ENCODE measurements around the gene SCN1A. TPM values are rescaled to one million over a fixed set of nuclear protein-coding genes. Genes with fewer than 3 reads are reported as not detected.

The SCN1A gene
- polyA plus RNA-seq, 1 of the 3 experiments (the other 2 are of a cell fraction): not detected

- Histone ChIP-seq H3K9ac (no peak overlapping the region), H3K27me3 (ENCODE audit: insufficient read depth) (no peaks in the 10 kb centered on the region), H3K4me3 (ENCODE audit: low read depth in 2 of 2, low read length in 1 of 2) (no peak overlapping the region), H4K20me1 (ENCODE audit: insufficient read depth) (no peaks in the 10 kb centered on the region), H3K9me2 (no peaks in the 10 kb centered on the region), H3K9me3 (no peaks in the 10 kb centered on the region), H3K27ac (ENCODE audit: low read depth in 2 of 2, low read length in 1 of 2) (no peak overlapping the region), H2AFZ (ENCODE audit: low read depth) (no peak overlapping the region), H3F3A (replicated peaks; ENCODE audit: insufficient read depth) (no peaks in the 10 kb centered on the region), H3K79me2 (ENCODE audit: insufficient read depth) (no peaks in the 10 kb centered on the region), H3K4me1 (ENCODE audit: control insufficient read depth in 1 of 2, insufficient read depth in 2 of 2, low read depth in 1 of 2, low read length in 1 of 2) (no peaks in the 10 kb centered on the region), H3K36me3 (replicated peaks in 1 of 2; ENCODE audit: control insufficient read depth in 1 of 2, insufficient read depth in 2 of 2, low read length in 1 of 2) (no peaks in the 10 kb centered on the region), H3K4me2 (no peak overlapping the region)
- no peak for DNase-seq
- ChIA-PET CTCF (interaction anchor here (1.2 to 2.6 kb wide), 2 partner anchors 40 to 89 kb away, joined by 4 to 8 read pairs; no protein-coding TSS in a partner anchor), POLR2A (no interaction called here)
- 65% methylated on average over 5 of the region's 5 CpGs for WGBS (ENCODE audit: low lambda C conversion rate)
- TF ChIP-seq EZH2phosphoT487 (IDR thresholded peaks at IDR 0.05; ENCODE audit: borderline replicate concordance, low read depth): no peak
- no peak for TF ChIP-seq RXRA (IDR thresholded peaks at IDR 0.05; ENCODE audit: borderline replicate concordance, low read depth)
- TF ChIP-seq FOSL2 (IDR thresholded peaks at IDR 0.05; ENCODE audit: borderline replicate concordance, low read depth): no peak
- TF ChIP-seq FOXM1 (IDR thresholded peaks at IDR 0.05; ENCODE audit: low read depth): no peak
- no peak for TF ChIP-seq MXI1 (IDR thresholded peaks at IDR 0.05; ENCODE audit: low read depth, low read length)
- TF ChIP-seq MEF2A (IDR thresholded peaks at IDR 0.05; ENCODE audit: borderline replicate concordance, low read depth): no peak
- TF ChIP-seq RAD21 (IDR thresholded peaks at IDR 0.05; ENCODE audit: low read length): no peak
- TF ChIP-seq RFX5 (IDR thresholded peaks at IDR 0.05; ENCODE audit: low read length): no peak
- no peak for TF ChIP-seq SIN3A (IDR thresholded peaks at IDR 0.05; ENCODE audit: borderline replicate concordance, low read depth, low read length)
- TF ChIP-seq, protein P1, sequence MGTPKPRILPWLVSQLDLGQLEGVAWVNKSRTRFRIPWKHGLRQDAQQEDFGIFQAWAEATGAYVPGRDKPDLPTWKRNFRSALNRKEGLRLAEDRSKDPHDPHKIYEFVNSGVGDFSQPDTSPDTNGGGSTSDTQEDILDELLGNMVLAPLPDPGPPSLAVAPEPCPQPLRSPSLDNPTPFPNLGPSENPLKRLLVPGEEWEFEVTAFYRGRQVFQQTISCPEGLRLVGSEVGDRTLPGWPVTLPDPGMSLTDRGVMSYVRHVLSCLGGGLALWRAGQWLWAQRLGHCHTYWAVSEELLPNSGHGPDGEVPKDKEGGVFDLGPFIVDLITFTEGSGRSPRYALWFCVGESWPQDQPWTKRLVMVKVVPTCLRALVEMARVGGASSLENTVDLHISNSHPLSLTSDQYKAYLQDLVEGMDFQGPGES (IDR thresholded peaks at IDR 0.05; ENCODE audit: low read depth, low read length): no peak
- no peak for TF ChIP-seq SMC3 (IDR thresholded peaks at IDR 0.05; ENCODE audit: low read depth, low read length)
- no peak for TF ChIP-seq NFIC (IDR thresholded peaks at IDR 0.05; ENCODE audit: borderline replicate concordance)
Measured at GRCh38 chr2:166017208-166017607, 110.6 kb downstream of the SCN1A start.

DNA sequence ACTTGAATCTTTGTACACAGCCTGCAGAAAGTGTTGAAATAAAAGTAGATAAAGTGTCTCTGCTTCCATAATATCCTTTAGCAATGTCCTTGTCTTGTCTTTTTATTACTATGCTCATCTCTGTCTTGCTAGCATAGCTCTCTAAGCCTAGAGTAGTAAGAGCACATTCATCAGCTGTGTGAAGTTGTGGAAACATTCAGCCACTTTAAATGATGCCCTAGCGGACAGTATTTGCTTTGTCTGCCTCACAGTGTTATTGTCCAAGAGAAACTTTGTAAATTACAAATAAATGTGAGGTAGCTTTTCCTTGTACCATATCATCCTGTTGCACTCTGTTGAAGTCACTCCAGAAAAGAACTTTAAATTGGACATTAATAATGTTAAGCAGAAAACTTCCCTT is 113.9 kb downstream of the SCN1A start:
- ChIA-PET POLR2A (no interaction called here), CTCF (no interaction called here)
- Histone ChIP-seq H3K9me3 (no peaks in the 10 kb centered on the region), H3K36me3 (replicated peaks in 1 of 2; ENCODE audit: control insufficient read depth in 1 of 2, insufficient read depth in 2 of 2, low read length in 1 of 2) (no peaks in the 10 kb centered on the region), H3K4me2 (no peak overlapping the region), H3K9me2 (0 out of 2 replicates have a peak, but pooled peaks cover 2% of the 10 kb centered on the region), H3K4me3 (ENCODE audit: low read depth in 2 of 2, low read length in 1 of 2) (no peak overlapping the region), H3K27ac (ENCODE audit: low read depth in 2 of 2, low read length in 1 of 2) (no peak overlapping the region), H3F3A (replicated peaks; ENCODE audit: insufficient read depth) (no peaks in the 10 kb centered on the region), H3K27me3 (ENCODE audit: insufficient read depth) (no peaks in the 10 kb centered on the region), H2AFZ (ENCODE audit: low read depth) (no peak overlapping the region), H3K9ac (no peak overlapping the region), H3K4me1 (ENCODE audit: control insufficient read depth in 1 of 2, insufficient read depth in 2 of 2, low read depth in 1 of 2, low read length in 1 of 2) (no peaks in the 10 kb centered on the region), H4K20me1 (ENCODE audit: insufficient read depth) (no peaks in the 10 kb centered on the region), H3K79me2 (ENCODE audit: insufficient read depth) (no peaks in the 10 kb centered on the region)
- DNase-seq: no peak
- WGBS (ENCODE audit: low lambda C conversion rate): 63% methylated on average over 1 of the region's 1 CpG
- TF ChIP-seq GATA2 (CRISPR knock-in tag; IDR thresholded peaks at IDR 0.05) (no peak), RCOR1 (IDR thresholded peaks at IDR 0.05; ENCODE audit: low read length) (no peak), TCF12 (IDR thresholded peaks at IDR 0.05) (no peak), TEAD4 (IDR thresholded peaks at IDR 0.05; ENCODE audit: borderline replicate concordance, insufficient read depth) (no peak), ELF1 (IDR thresholded peaks at IDR 0.05) (no peak), GABPA (IDR thresholded peaks at IDR 0.05; ENCODE audit: low read depth) (no peak), RXRA (IDR thresholded peaks at IDR 0.05; ENCODE audit: borderline replicate concordance, low read depth) (no peak), MAX (IDR thresholded peaks at IDR 0.05; ENCODE audit: low read depth) (no peak), FOXM1 (IDR thresholded peaks at IDR 0.05; ENCODE audit: low read depth) (no peak), FOSL2 (IDR thresholded peaks at IDR 0.05; ENCODE audit: borderline replicate concordance, low read depth) (no peak), USF2 (IDR thresholded peaks at IDR 0.05; ENCODE audit: borderline replicate concordance, low read depth, low read length) (no peak), SMC3 (IDR thresholded peaks at IDR 0.05; ENCODE audit: low read depth, low read length) (no peak), EZH2phosphoT487 (IDR thresholded peaks at IDR 0.05; ENCODE audit: borderline replicate concordance, low read depth) (no peak), EP300 (IDR thresholded peaks at IDR 0.05; ENCODE audit: borderline replicate concordance in 1 of 2, low read depth in 1 of 2, low read length in 1 of 2) (no peak), MEF2A (IDR thresholded peaks at IDR 0.05; ENCODE audit: borderline replicate concordance, low read depth) (no peak)

All from SK-N-SH (cell line).